NCI-H69 (cell line): ENCODE data around the gene GGTLC2.
A peak's percentile ranks its signal among the peaks of the same experiment; 100 is the strongest.

Experiments used
- DNase-seq: peaks from one replicate; lab custom pipeline; 2025; lab: John Stamatoyannopoulos, UW

Gene GGTLC2

GRCh38 chr22:22691716-22692701 is 47.6 kb downstream of the GGTLC2 start:
- DNase-seq, result no peak

DNA sequence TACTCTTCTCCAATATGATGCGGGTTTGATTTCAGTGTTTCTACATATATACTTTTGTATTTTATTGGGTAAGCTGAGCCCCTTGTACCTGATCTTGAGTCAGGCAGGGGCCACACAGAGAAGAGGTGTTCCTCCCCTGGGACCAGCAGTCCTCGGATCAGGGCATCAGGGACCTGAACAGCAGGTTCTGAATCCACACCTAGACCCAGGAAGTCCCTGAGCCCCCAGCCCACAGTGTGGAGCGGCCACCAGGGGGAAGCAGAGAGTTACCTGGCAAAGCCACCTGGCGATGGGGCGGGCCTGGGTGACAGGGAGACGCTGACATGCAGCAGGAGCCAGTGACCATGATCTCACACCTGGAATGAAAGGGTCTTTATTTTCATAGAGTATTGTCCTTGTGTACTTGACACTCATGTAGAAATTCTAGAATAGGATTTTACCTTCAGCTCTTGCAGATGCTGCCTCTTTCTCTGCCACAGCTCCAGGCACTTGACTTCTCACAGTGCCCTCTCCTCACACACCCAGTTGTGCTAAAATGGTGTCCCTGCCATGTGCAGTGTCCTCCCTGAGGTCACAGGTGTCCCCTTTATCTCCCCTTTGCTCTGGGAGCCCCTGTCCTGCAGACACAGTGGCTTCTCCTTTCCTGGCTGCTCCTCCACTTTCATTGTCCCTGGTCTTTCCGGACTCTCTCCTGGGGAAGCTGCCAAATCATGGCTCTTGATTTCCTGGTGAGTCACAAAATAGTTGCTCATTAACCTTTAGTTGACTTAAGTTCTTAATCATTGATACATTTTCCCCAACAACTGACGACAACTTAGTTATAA is 48.5 kb downstream of the GGTLC2 start:
- DNase-seq, result peak; percentile 72

- DNase-seq, result no peak
Observed at GRCh38 chr22:22693531-22693884, 49.1 kb downstream of the GGTLC2 start.

- DNase-seq, result no peak
Observed at GRCh38 chr22:22694106-22694505, 49.7 kb downstream of the GGTLC2 start.

GRCh38 chr22:22696104-22696503 is 51.7 kb downstream of the GGTLC2 start:
- DNase-seq, result no peak
